Natural killer cell treated with Interleukin-12 subunit alpha and Interleukin-12 subunit beta and Interleukin-15 and Interleukin-18, amount 100 ng/mL, for 72 hours (primary cell): Measurements from ENCODE around the gene UBE2Q1. TPM values are rescaled to one million over a fixed set of nuclear protein-coding genes. Genes with fewer than 3 reads are reported as not detected.

ENCODE experiments used
- ATAC-seq, 2 donors: fragments of 150-1000 bp; cut with Tn5 transposase in 1 of 2; sonication (Bioruptor Pico), chemical (Tn5 transposase) in 1 of 2; 2 replicates each; pipeline ENCODE4 v1.10.0; 2021
- DNase-seq: peaks from one replicate; pipeline ENCODE4 v3.0.0; 2022; ENCODE audit warnings: low spot score
- H3K27ac Mint-ChIP-seq, 2 donors: 1 replicate in 1 of 2; 2 replicates in 1 of 2; pipeline ENCODE4 v1.8.0; 2022; ENCODE audit warnings: mixed read lengths in 2 of 2, mild to moderate bottlenecking in 1 of 2, moderate library complexity in 1 of 2
- H3K27me3 Mint-ChIP-seq, 2 donors: 1 replicate in 1 of 2; 2 replicates in 1 of 2; pipeline ENCODE4 v1.8.0; 2022; ENCODE audit warnings: mixed read lengths in 2 of 2
- H3K36me3 Mint-ChIP-seq: one replicate; pipeline ENCODE4 v1.8.0; 2022; ENCODE audit warnings: mixed read lengths
- H3K4me1 Mint-ChIP-seq, 2 donors: 1 replicate in 1 of 2; 2 replicates in 1 of 2; pipeline ENCODE4 v1.8.0; 2022; ENCODE audit warnings: low read depth in 2 of 2, mixed read lengths in 2 of 2, mild to moderate bottlenecking in 1 of 2
- H3K4me3 Mint-ChIP-seq: one replicate; pipeline ENCODE4 v1.8.0; 2022; ENCODE audit warnings: mixed read lengths
- H3K9me3 Mint-ChIP-seq: 2 replicates; pipeline ENCODE4 v1.8.0; 2022; ENCODE audit warnings: mixed read lengths
- total RNA-seq, 2 donors: library from RNA; stranded (reverse); gene quantifications; one replicate each; pipeline ENCODE4 v1.2.3, GENCODE V29; 2022

Gene UBE2Q1
- total RNA-seq, 2 donors from 2014 or later, result 95.2 to 123 TPM

DNA sequence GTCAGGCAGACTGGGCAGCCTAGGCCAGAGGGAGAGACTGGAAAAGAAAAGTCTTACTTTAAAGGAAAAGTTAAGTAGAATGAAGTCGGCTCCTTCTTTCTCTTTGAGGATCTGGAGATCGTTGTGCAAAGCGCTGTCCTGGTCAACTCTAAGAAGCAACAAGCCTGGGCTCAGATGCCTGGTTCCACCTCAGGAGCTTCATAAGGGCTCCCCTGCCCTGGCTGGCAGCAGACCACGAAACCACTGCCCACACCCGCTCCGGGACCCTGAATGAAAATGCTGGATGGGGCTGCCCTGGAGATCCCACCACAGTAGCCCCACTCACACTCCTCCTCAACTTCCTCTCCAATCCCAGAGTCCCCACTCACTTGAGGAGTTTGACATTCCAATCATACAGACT, 6.4 kb downstream of the UBE2Q1 start:
- no peaks in the 10 kb centered on the region for H3K9me3 Mint-ChIP-seq

DNA sequence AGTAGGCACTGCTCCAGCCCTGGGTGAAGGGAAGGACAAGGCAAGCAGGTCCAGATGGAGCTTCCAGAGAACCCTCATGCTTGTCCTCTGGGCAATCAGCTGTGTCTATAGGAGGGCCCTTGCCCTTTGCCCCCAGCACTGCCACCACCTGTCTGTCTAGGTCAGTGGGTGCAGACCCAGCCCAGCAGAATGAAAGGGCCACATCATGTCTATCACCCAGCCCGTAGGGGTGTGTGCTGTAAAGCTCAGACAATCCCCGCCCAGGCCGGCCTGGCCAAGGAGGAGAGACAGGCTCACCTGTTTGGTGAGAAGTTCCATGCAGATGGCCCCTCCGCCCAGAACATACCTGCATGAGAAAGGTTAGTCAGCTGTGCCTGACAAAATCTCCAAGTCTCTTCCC, 7.0 kb downstream of the UBE2Q1 start:
- Mint-ChIP-seq H3K4me3 (no peak overlapping the region), H3K4me1 (peaks cover 21 to 44% of the 10 kb centered on the region in 2 donors), H3K27ac (no peak overlapping the region), H3K9me3 (no peaks in the 10 kb centered on the region), H3K27me3 (no peaks in the 10 kb centered on the region), H3K36me3 (peaks cover 37% of the 10 kb centered on the region)
- ATAC-seq (no peak), DNase-seq (no peak)

More for the DNA sequence above, 6.4 kb downstream of the UBE2Q1 start:
- Mint-ChIP-seq H3K36me3 (peaks cover 37% of the 10 kb centered on the region), H3K27me3 (no peaks in the 10 kb centered on the region), H3K27ac (no peak overlapping the region), H3K4me1 (peaks cover 26 to 48% of the 10 kb centered on the region in 2 donors), H3K4me3 (no peak overlapping the region)
- ATAC-seq, result no peak
- no peak for DNase-seq

DNA sequence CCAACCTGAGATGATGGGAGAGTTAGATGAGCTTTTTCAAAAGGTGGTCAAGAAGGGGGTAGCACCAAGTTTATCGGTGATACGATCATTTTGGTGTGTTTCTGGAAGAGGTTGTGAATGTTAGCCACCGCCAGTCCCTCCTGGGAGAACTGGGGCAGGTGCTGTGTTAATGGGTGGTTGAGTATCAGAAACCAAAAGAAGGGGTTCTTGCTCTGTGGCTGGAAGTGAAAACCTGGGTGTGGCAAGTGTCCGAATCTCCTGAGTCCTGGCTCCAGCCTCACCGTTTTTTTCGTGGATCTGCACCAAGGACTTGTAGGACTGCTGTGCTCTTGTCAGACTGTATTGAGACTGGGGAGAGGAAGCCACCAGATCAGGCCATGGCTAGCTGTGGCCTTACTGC, 7.8 kb downstream of the UBE2Q1 start:
- Mint-ChIP-seq H3K27ac (no peak overlapping the region), H3K4me1 (peaks cover 14 to 38% of the 10 kb centered on the region in 2 donors), H3K36me3 (peaks cover 37% of the 10 kb centered on the region), H3K4me3 (no peak overlapping the region), H3K27me3 (no peaks in the 10 kb centered on the region), H3K9me3 (no peaks in the 10 kb centered on the region)
- DNase-seq, result no peak
- ATAC-seq, result no peak

DNA sequence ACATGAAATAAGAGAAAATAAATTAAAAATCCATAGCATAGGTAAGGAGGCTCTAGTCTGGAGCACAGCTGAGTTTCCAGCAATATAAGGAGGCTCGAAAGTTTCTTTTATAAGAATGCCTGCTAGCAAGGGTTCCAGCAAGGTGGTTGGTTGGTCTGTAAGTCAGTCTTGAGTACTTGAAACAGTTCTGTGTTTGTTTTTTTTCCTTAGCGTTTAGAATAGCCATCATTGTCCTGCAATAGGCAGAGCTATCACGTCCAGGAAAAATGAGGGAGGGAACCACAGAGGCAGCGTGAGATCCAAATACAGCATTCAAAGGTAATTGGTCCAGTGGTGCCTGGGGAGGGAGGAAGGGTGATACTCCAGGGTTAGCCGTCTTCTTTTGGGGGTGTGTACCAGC, 8.4 kb downstream of the UBE2Q1 start:
- H3K4me1 Mint-ChIP-seq, result peaks cover 17 to 37% of the 10 kb centered on the region in 2 donors
- peaks cover 35% of the 10 kb centered on the region for H3K36me3 Mint-ChIP-seq
- H3K27ac Mint-ChIP-seq, result no peak overlapping the region
- no peak overlapping the region for H3K4me3 Mint-ChIP-seq
- DNase-seq (no peak), ATAC-seq (no peak)
- no peaks in the 10 kb centered on the region for H3K9me3 Mint-ChIP-seq
- H3K27me3 Mint-ChIP-seq, result no peaks in the 10 kb centered on the region

DNA sequence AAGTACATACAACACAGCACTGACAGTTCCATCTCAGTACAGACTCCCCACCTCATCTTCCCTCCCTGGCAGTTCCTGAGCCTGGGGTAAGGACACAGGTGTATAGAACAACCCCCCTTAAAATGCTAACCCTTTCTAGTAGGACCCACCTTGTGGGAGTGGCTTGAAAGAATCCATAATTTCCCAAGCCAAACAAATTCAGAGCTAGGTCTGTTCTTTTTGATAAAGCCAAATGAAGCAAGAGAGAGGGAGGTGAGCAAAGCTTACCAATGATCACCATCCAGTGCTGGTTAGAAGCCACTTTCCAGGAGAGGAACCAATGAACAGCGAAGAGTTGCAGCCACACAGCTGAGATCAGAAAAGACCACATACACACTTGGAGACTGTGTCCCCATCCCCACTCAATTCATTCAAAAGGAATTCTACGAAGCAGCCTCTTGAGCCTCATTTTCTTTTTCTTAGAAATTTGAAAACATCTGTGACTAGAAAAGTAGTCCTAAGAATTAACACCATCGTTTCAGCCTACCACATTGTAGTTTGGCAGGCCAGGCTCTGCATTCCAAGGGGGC, 9.2 kb downstream of the UBE2Q1 start:
- DNase-seq, result no peak
- no peak overlapping the region for H3K27ac Mint-ChIP-seq
- no peak overlapping the region for H3K4me3 Mint-ChIP-seq
- no peak for ATAC-seq
- H3K9me3 Mint-ChIP-seq, result no peaks in the 10 kb centered on the region
- peaks cover 29% of the 10 kb centered on the region for H3K36me3 Mint-ChIP-seq
- H3K4me1 Mint-ChIP-seq, result peaks cover 18 to 31% of the 10 kb centered on the region in 2 donors
- no peaks in the 10 kb centered on the region for H3K27me3 Mint-ChIP-seq

DNA sequence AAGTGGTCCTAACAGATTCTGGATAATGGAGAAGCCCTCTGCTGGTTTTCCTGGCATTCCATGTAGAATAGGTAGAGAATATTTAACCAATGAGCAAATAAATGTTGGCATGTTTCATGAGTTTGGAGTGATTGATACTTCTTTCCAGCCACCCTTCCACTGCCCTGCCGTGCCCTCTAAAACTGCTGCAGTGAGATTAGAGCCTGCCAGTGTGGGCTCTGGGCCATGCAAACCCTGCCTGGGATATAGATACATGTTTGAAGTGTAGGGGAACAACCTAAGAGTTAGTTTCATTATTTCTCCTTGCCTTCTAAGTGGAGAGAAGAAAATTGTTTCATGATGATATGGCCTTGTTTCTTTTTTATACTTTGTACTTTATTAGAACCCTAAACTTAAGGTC, 10.4 kb downstream of the UBE2Q1 start:
- Mint-ChIP-seq H3K27ac (no peak overlapping the region), H3K27me3 (no peaks in the 10 kb centered on the region), H3K36me3 (peaks cover 17% of the 10 kb centered on the region), H3K9me3 (no peaks in the 10 kb centered on the region), H3K4me3 (no peak overlapping the region), H3K4me1 (peaks cover 18 to 22% of the 10 kb centered on the region in 2 donors)
- DNase-seq (no peak), ATAC-seq (no peak)

DNA sequence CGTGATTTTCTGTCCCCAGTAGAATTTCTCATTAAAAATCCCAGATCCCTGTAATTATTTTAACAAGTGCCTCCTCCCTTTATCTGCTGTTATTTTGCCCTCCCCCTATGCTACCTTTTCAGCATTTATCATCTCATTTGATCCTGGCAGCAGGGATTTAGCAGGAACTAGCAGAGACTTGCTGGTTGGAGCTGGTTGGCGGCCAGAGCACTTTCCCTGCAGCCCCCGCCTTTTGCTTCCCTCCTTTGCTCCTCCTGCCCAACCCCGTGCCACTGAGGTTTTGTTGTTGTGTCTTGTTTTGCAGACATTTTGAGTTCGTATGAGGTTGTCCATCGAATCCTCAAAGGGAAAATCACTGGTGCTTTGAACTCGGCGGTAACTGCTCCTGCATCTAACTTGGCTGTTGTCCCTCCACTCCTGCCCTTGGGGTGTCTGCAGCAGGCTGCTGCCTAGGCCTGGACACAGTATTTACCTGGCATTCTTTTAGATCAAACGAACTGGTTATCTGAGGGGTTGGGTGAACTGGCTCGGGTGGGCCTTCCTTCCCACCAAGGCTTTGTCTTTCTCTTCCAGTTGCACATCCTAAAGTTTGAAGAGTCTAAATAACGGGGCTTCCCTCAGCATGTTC, 11.2 kb downstream of the UBE2Q1 start:
- ATAC-seq (no peak), DNase-seq (no peak)
- Mint-ChIP-seq H3K4me1 (peaks cover 18 to 21% of the 10 kb centered on the region in 2 donors), H3K36me3 (peaks cover 15% of the 10 kb centered on the region), H3K9me3 (no peaks in the 10 kb centered on the region), H3K27ac (no peak overlapping the region), H3K4me3 (no peak overlapping the region), H3K27me3 (peaks cover 0 to under 1% of the 10 kb centered on the region in 2 donors)

DNA sequence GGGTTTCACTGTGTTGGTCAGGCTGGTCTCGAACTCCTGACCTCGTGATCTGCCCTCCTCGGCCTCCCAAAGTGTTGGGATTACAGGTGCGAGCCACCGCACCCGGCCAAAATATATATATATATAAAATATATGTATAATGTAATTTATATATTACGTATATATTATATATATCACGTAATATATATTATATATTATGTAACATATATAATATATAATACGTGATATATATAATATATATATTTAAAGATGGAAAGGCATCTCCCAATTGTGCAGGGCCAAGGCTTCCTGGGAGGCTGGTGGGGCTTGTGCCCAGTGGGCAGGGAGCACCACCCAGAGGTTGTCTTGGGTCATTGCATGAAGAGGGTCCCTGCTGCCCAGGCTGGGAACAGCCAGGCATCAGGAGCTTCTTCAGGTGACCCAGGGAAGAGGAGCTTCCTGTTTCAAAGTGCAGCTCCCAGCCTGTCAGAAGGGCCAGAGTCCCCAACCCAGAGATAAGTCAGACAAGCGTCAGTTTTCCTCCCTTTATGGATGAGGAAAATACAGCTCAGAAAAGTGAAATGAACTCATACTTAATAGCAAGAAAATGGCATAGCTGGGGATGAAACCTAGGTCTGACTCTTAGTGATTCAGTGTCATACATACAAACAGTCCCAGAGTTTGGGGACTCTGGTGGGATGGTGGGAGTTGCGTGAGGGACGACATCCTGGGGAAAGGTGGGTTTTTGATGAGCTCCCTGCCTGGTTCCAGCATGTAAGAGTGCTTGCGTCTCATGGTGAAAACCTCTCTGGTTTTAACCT, 12.0 kb downstream of the UBE2Q1 start:
- H3K27me3 Mint-ChIP-seq, result peaks cover 3 to 6% of the 10 kb centered on the region in 2 donors
- ATAC-seq, result peak; percentile 65 to 82
- H3K9me3 Mint-ChIP-seq, result no peaks in the 10 kb centered on the region
- no peak overlapping the region for H3K4me3 Mint-ChIP-seq
- DNase-seq, result no peak
- H3K4me1 Mint-ChIP-seq, result peaks cover 18 to 21% of the 10 kb centered on the region in 2 donors
- no peak overlapping the region for H3K27ac Mint-ChIP-seq
- peaks cover 15% of the 10 kb centered on the region for H3K36me3 Mint-ChIP-seq

DNA sequence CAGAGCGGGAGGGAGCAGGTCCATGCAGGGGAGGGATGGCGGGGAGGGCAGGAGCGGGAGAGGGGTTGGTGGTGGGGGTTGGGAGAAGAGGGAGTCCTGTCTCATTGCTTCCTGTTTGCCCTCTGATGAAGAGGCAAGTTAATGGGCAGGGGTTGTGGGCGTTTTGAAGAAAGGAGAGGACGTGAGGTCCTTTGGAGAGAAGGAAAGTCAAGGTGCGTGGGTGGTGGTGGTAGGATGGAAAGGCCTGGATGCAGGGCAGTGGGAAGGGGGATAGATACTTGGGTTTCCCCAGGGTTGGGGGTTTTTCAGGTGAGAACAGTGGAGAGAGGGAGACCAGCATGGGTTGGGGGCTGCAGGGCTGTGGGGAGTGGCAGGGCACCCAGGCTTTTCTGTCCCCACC, 17.2 kb downstream of the UBE2Q1 start:
- no peak for DNase-seq
- no peaks in the 10 kb centered on the region for H3K9me3 Mint-ChIP-seq
- no peak overlapping the region for H3K4me3 Mint-ChIP-seq
- H3K36me3 Mint-ChIP-seq, result no peaks in the 10 kb centered on the region
- H3K27ac Mint-ChIP-seq, result no peak overlapping the region
- H3K4me1 Mint-ChIP-seq, result peaks cover 0 to 4% of the 10 kb centered on the region in 2 donors
- H3K27me3 Mint-ChIP-seq, result peaks cover 16 to 25% of the 10 kb centered on the region in 2 donors
- ATAC-seq, result no peak

DNA sequence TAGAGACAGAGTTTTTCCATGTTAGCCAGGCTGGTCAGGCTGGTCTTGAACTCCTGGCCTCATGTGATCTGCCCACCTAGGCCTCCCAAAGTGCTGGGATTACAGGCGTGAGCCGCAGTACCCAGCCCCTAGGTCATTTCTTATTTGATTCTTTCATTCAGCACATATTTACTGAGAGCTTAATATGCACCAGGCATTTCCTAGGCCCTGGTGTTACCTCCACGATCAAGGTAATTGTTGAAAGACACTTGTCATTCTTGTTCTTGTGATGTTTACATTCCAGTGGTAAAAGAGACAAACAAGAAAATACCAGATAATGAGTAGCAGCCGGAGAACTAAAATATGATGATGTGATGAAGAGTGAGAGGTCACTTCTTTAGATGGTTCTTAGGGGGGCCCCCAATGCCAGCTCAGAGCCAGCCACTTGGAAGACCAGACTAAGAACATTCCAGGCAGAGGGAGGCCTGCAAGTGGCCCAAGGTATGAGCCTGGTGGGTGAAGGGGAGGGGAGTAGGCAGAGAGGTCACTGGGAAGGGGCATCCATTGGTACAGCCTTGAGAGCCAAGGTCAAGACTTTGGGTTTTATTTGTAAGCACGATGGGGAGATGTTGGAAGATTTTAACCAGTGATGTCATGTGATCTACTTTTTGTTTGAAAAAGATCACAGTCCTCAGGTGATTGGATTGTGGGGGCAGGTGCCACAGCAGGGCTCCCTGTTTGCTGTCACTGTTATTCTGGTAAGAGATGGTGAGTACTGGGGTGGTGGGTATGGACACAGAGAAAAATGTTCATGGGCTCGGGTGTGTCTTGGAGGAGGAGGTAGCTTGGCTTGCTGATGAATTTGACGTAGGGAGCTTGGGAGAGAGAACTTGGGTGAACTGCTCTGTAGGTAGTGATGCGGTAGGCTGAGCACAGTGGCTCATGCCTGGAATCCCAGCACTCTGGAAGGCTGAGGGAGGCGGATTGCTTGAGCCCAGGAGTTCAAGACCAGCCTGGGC, 18.7 kb downstream of the UBE2Q1 start:
- H3K27me3 Mint-ChIP-seq, result peaks cover 20 to 36% of the 10 kb centered on the region in 2 donors
- DNase-seq (no peak), ATAC-seq (no peak)
- H3K27ac Mint-ChIP-seq, result no peak overlapping the region
- H3K4me3 Mint-ChIP-seq, result no peak overlapping the region
- H3K36me3 Mint-ChIP-seq, result no peaks in the 10 kb centered on the region
- no peaks in the 10 kb centered on the region for H3K4me1 Mint-ChIP-seq
- H3K9me3 Mint-ChIP-seq, result no peaks in the 10 kb centered on the region

DNA sequence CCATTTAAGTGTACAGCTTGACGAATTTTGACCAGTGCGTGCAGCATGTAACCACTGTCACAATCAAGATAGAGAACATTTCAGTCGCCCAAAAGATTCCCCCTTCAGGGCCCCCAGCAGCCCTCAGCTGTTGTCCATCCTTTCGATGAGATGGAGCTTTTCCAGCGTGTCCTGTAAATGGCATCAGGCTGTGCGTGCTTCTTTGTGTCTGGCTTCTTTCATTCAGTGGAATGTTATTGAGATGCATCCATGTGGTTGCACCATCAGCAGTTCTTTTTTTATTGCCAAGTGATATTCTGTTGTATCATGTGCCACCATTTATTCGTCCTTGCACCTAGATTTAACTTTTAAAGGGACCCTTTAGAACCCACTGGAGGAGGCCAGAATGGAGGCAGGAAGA, 21.9 kb downstream of the UBE2Q1 start:
- H3K4me3 Mint-ChIP-seq, result no peak overlapping the region
- H3K27ac Mint-ChIP-seq, result no peak overlapping the region
- DNase-seq, result no peak
- peaks cover 23 to 38% of the 10 kb centered on the region in 2 donors for H3K27me3 Mint-ChIP-seq
- ATAC-seq, result no peak
- H3K9me3 Mint-ChIP-seq, result no peaks in the 10 kb centered on the region
- H3K4me1 Mint-ChIP-seq, result no peaks in the 10 kb centered on the region
- H3K36me3 Mint-ChIP-seq, result no peaks in the 10 kb centered on the region

DNA sequence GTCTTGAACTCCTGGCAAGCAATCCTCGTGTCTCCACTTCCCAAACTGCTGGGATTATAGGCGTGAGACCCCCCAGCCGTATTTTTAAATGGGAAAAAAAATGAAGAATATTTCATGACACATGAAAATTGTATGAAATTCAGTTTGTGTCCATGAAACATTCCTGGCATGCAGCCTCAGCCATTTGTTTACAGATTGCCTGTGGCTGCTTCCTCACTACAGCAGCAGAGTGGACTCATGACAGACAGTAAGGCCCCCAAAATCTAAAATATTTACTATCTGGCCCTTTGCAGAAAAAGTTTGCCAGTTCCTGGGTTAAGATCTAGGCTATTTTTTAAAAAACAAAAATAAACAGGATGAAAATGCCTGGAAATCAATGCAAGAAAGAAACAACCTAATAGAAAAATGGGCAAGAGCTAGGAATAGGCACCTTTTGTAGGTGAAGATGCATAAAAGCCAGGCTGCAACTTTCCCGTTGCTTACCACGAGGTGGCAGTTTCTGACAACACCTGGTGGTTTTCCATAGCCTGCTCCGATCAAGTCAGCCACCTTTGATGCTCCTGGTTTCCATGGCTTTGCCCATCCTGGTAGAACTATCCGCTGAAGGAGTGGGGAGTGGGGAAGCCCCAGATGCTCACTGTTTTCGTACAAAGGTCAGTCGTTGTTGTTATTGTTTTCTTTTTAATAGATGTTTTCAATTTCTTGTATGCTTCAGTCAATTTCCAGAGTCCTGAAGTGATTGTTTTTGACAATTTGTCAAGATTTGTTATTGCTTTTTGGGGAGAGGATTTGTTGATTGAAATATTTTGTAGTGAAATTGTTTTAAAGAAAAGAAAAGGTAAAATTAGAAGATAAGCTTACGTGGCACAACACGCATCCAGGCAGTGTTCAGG, 24.3 kb downstream of the UBE2Q1 start:
- no peak for ATAC-seq
- no peaks in the 10 kb centered on the region for H3K4me1 Mint-ChIP-seq
- H3K27ac Mint-ChIP-seq, result no peak overlapping the region
- H3K9me3 Mint-ChIP-seq, result no peaks in the 10 kb centered on the region
- H3K4me3 Mint-ChIP-seq, result no peak overlapping the region
- no peaks in the 10 kb centered on the region for H3K36me3 Mint-ChIP-seq
- peaks cover 13 to 18% of the 10 kb centered on the region in 2 donors for H3K27me3 Mint-ChIP-seq
- DNase-seq, result no peak
